ENCODE results near the gene LAGE3. TPM values are rescaled to one million over a fixed set of nuclear protein-coding genes. Genes with fewer than 3 reads are reported as not detected.

The LAGE3 gene
- total and polyA plus RNA-seq, 10 of the 15 experiments (the other 5 are each of a cell fraction or from before 2014, with no cell fraction given): 5.3 to 63.7 (median 19.7) TPM

- TF ChIP-seq NKRF (conservative IDR thresholded peaks at IDR 0.05) (no peak), SIN3A (IDR thresholded peaks at IDR 0.05; ENCODE audit: low read depth, low read length) (no peak), BMI1 (IDR thresholded peaks at IDR 0.05; ENCODE audit: borderline replicate concordance) (no peak), MEF2B (IDR thresholded peaks at IDR 0.05; ENCODE audit: partially characterized antibody, poor library complexity, severe bottlenecking) (no peak)
Observed at GRCh38 chrX:154477891-154478477, 1.1 kb downstream of the LAGE3 start (continued).

- H2AFZ ChIP-seq (ENCODE audit: control insufficient read depth, low read depth, low read length): no peak overlapping the region
- H3K36me3 ChIP-seq (ENCODE audit: control insufficient read depth in 2 of 2, insufficient read depth in 2 of 2, low read length in 1 of 2): no peaks in the 10 kb centered on the region; a peak in 1 of 4 replicates
- BruUV-seq (replicated peaks): no TSS peak
- no peak for FAIRE-seq
- no peak for ATAC-seq
- SMC1A ChIA-PET (ENCODE audit: uncharacterized antibody, unreplicated experiment): interaction anchor here (1.0 to 1.3 kb wide), 2 partner anchors 9 to 36 kb away, joined by 3 read pairs; partner anchors contain the start of gene UBL4A
- no peaks in the 10 kb centered on the region; the same call in 1 of the 2 replicates for H3K4me1 ChIP-seq (ENCODE audit: control insufficient read depth, insufficient read depth, low read length)
- 50% methylated on average over 6 of the region's 8 CpGs for WGBS (ENCODE audit: insufficient coverage, insufficient replicate concordance, low lambda C conversion rate, missing lambda C conversion rate)
- H3K9ac ChIP-seq (ENCODE audit: control insufficient read depth, insufficient read depth, low read length): no peak overlapping the region
- RAD21 ChIA-PET (ENCODE audit: unreplicated experiment): interaction anchor here (1.2 kb wide), 1 partner anchor 13 kb away, joined by 4 read pairs; the partner anchor contains the start of gene SLC10A3
- no peak overlapping the region for H3K4me3 ChIP-seq
- in situ Hi-C loops (cut with MboI) (no loop called here), intact Hi-C loops (cut with micrococcal nuclease; ENCODE audit: unreplicated experiment) (loop anchor here (5.0 kb wide), 2 partner anchors 40 kb away; partner anchors contain the start of genes FAM3A and GDI1)
- H4K20me1 ChIP-seq (ENCODE audit: control insufficient read depth, insufficient read depth): no peaks in the 10 kb centered on the region
- DNase-seq (ENCODE audit: low read depth, low spot score): no peak
- H3K4me2 ChIP-seq (ENCODE audit: control insufficient read depth, insufficient read depth): no peak overlapping the region
- H3K27me3 ChIP-seq (replicated peaks in 1 of 2; ENCODE audit: control insufficient read depth in 2 of 2, insufficient read depth in 2 of 2, low read length in 1 of 2): no peaks in the 10 kb centered on the region
- TF ChIP-seq PBX3 (IDR thresholded peaks at IDR 0.05; ENCODE audit: insufficient replicate concordance, low read depth, low read length) (no peak), SMC3 (IDR thresholded peaks at IDR 0.05; ENCODE audit: borderline replicate concordance, low read length) (no peak), KLF5 (IDR thresholded peaks at IDR 0.05; ENCODE audit: partially characterized antibody) (no peak), EGR1 (IDR thresholded peaks at IDR 0.05; ENCODE audit: borderline replicate concordance in 1 of 2, low read depth in 2 of 2, low read length in 2 of 2) (no peak), POLR2A (IDR thresholded peaks at IDR 0.05; ENCODE audit: low read depth, low read length) (peak; percentile 39; the same call in 1 of the 2 replicates), SIN3A (IDR thresholded peaks at IDR 0.05; ENCODE audit: low read depth, low read length) (no peak), CBFB (IDR thresholded peaks at IDR 0.05; ENCODE audit: low read depth) (no peak)
- CTCF ChIA-PET: interaction anchor here (0.8 to 1.4 kb wide), 2 partner anchors 15 to 50 kb away, joined by 3 to 6 read pairs; no protein-coding TSS in a partner anchor
- no peaks in the 10 kb centered on the region; the same call in 2 of the 3 replicates for H3K9me3 ChIP-seq (replicated peaks; ENCODE audit: control insufficient read depth, insufficient read depth, low read length)
- no peaks in the 10 kb centered on the region; the same call in 1 of the 2 replicates for H3K79me2 ChIP-seq (ENCODE audit: control insufficient read depth, insufficient read depth, low read length)
- POLR2A ChIA-PET: interaction anchor here (0.7 to 1.2 kb wide), 6 partner anchors 9 to 50 kb away, joined by 3 to 6 read pairs (median 4); partner anchors contain the start of gene UBL4A
- no peak overlapping the region for H3K27ac ChIP-seq (ENCODE audit: control insufficient read depth, insufficient read depth)
Observed at GRCh38 chrX:154476821-154477220, 2.3 kb downstream of the LAGE3 start.

Measured in GM12878 (cell line).